GM12878 (cell line): ENCODE results near the gene NLN. TPM values are rescaled to one million over a fixed set of nuclear protein-coding genes. Genes with fewer than 3 reads are reported as not detected.

Experiments
- ATAC-seq: fragments of 200-7000 bp; cut with Tn5 transposase; 3 replicates; pipeline ENCODE4 v1.9.1; 2020; ENCODE audit warnings: mild to moderate bottlenecking, moderate library complexity
- BruUV-seq: library from RNA; stranded (reverse); fragments of 400-500 nt; replicated peaks from 2 replicates; lab custom pipeline; 2021; lab: Mats Ljungman, UMichigan
- CTCF ChIA-PET: fragments of 300-600 bp; sonication (Branson Sonifier 250); formaldehyde crosslinking; extraction: SDS; loops from one replicate; lab custom pipeline; 2021; ENCODE audit warnings: inconsistent platforms; lab: Yijun Ruan, JAX
- POLR2A ChIA-PET: fragments of 350-600 bp; formaldehyde crosslinking; extraction: SDS; loops from one replicate; lab custom pipeline; 2021; ENCODE audit warnings: inconsistent platforms; lab: Charles Lee
- RAD21 ChIA-PET: fragments of 300-600 bp; sonication (Branson Sonifier 250); formaldehyde crosslinking; loops from one replicate; lab custom pipeline; 2023; ENCODE audit warnings: antibody characterized with exemption; ENCODE audit not compliant: unreplicated experiment; lab: Charles Lee
- SMC1A ChIA-PET: fragments of 300-600 bp; sonication (Branson Sonifier 250); formaldehyde crosslinking; loops from one replicate; lab custom pipeline; 2023; ENCODE audit not compliant: unreplicated experiment, uncharacterized antibody; lab: Charles Lee
- DNase-seq: peaks from one replicate; pipeline ENCODE4 v3.0.0-alpha.2; 2011; ENCODE audit warnings: low read depth, low spot score
- FAIRE-seq: peaks from 3 replicates; lab custom pipeline; 2011; peaks lifted over from hg19 to GRCh38; lab: Jason Lieb, UNC
- H2AFZ ChIP-seq: 2 replicates; pipeline ENCODE4 v1.6.0; 2011; ENCODE audit warnings: low read depth, low read length, control low read depth; ENCODE audit not compliant: control insufficient read depth
- H3K27ac ChIP-seq: 2 replicates; pipeline ENCODE4 v1.5.1; 2011; ENCODE audit warnings: control low read depth; ENCODE audit not compliant: control insufficient read depth, insufficient read depth
- H3K27me3 ChIP-seq, 2 experiments: replicated peaks in 1 of 2; 2 replicates each; pipeline versions ENCODE4 v1.6.0 to v1.6.1; 2011; ENCODE audit warnings: low read length in 1 of 2; ENCODE audit not compliant: control insufficient read depth in 2 of 2, insufficient read depth in 2 of 2
- H3K36me3 ChIP-seq, 2 experiments: 2 replicates each; pipeline ENCODE4 v1.5.1; 2011; ENCODE audit warnings: low read length in 1 of 2; ENCODE audit not compliant: control insufficient read depth in 2 of 2, insufficient read depth in 2 of 2
- H3K4me1 ChIP-seq: 2 replicates; pipeline ENCODE4 v1.6.1; 2011; ENCODE audit warnings: mild to moderate bottlenecking, low read length, moderate library complexity, mixed read lengths; ENCODE audit not compliant: control insufficient read depth, insufficient read depth
- H3K4me2 ChIP-seq: 2 replicates; pipeline ENCODE4 v1.6.0; 2011; ENCODE audit warnings: control low read depth; ENCODE audit not compliant: control insufficient read depth, insufficient read depth
- H3K4me3 ChIP-seq: fragments of 200-600 bp; sonication (generic); 2 replicates; pipeline ENCODE4 v1.5.1; 2016
- H3K79me2 ChIP-seq: 2 replicates; pipeline ENCODE4 v1.6.0; 2011; ENCODE audit warnings: low read length; ENCODE audit not compliant: control insufficient read depth, insufficient read depth
- H3K9ac ChIP-seq: 2 replicates; pipeline ENCODE4 v1.8.0; 2011; ENCODE audit warnings: low read length, control low read depth, mixed read lengths; ENCODE audit not compliant: control insufficient read depth, insufficient read depth
- H3K9me3 ChIP-seq: replicated peaks from 3 replicates; pipeline ENCODE4 v1.5.1; 2011; ENCODE audit warnings: mild to moderate bottlenecking, low read length; ENCODE audit not compliant: control insufficient read depth, insufficient read depth
- H4K20me1 ChIP-seq: 2 replicates; pipeline ENCODE4 v1.6.0; 2011; ENCODE audit not compliant: control insufficient read depth, insufficient read depth
- BHLHE40 ChIP-seq, 2 experiments: fragments of 450-650 bp in 1 of 2; IDR thresholded peaks; 2 replicates each; pipeline ENCODE4 v1.6.1; 2011 to 2017; ENCODE audit warnings: low read depth in 2 of 2, borderline replicate concordance in 1 of 2, improper control_type of control experiment in 1 of 2, low read length in 1 of 2, mild to moderate bottlenecking in 1 of 2
- HCFC1 ChIP-seq: fragments of 150-350 bp; IDR thresholded peaks from 2 replicates; pipeline ENCODE4 v1.6.1; 2014; ENCODE audit warnings: low read length
- JUND ChIP-seq: IDR thresholded peaks from 2 replicates; pipeline ENCODE4 v1.6.1; 2012; ENCODE audit warnings: low read depth, mild to moderate bottlenecking, low read length, improper control_type of control experiment, moderate library complexity
- PAX8 ChIP-seq: fragments of 450-650 bp; IDR thresholded peaks from 2 replicates; pipeline ENCODE4 v1.6.1; 2017; ENCODE audit warnings: mild to moderate bottlenecking, moderate library complexity
- PBX3 ChIP-seq: IDR thresholded peaks from 2 replicates; pipeline ENCODE4 v1.6.1; 2011; ENCODE audit warnings: mild to moderate bottlenecking, low read depth, low read length, moderate library complexity; ENCODE audit not compliant: insufficient replicate concordance
- POLR2AphosphoS2 ChIP-seq: IDR thresholded peaks from 2 replicates; pipeline ENCODE4 v1.6.1; 2011; ENCODE audit warnings: low read depth, mild to moderate bottlenecking, low read length, improper control_type of control experiment, moderate library complexity
- POLR2AphosphoS5 ChIP-seq: IDR thresholded peaks from 2 replicates; pipeline ENCODE4 v1.6.1; 2011; ENCODE audit warnings: mild to moderate bottlenecking, low read length, inconsistent platforms
- SP1 ChIP-seq: IDR thresholded peaks from one replicate; pipeline ENCODE4 v1.6.1; 2011; ENCODE audit warnings: low read depth, low read length
- SRF ChIP-seq, 2 experiments: IDR thresholded peaks; 2 replicates each; pipeline ENCODE4 v1.6.1; 2011; ENCODE audit warnings: low read depth in 2 of 2, low read length in 2 of 2, mild to moderate bottlenecking in 1 of 2, moderate library complexity in 1 of 2
- SUPT20H ChIP-seq: IDR thresholded peaks from 2 replicates; pipeline ENCODE4 v1.6.1; 2011; ENCODE audit warnings: low read depth, mild to moderate bottlenecking, low read length, moderate library complexity, borderline replicate concordance; ENCODE audit not compliant: control insufficient read depth
- ZBED1 ChIP-seq: IDR thresholded peaks from 2 replicates; pipeline ENCODE4 v1.6.1; 2016; ENCODE audit warnings: borderline replicate concordance
- ZNF217 ChIP-seq: fragments of 450-650 bp; IDR thresholded peaks from 2 replicates; pipeline ENCODE4 v1.6.1; 2017; ENCODE audit warnings: antibody characterized with exemption, mild to moderate bottlenecking
- WGBS: methylation state at CpG from one replicate; pipeline ENCODE4 v1.1.6; 2016; ENCODE audit warnings: low lambda C conversion rate; ENCODE audit not compliant: insufficient replicate concordance, insufficient coverage; ENCODE audit errors: missing lambda C conversion rate; 5-methylcytosine and 5-hydroxymethylcytosine counted together
- in situ Hi-C: fragments of 300-500 bp; cut with MboI; formaldehyde crosslinking; loops from 9 replicates; pipeline ENCODE4 v1.14.3; 2018; ENCODE audit warnings: mixed read lengths
- intact Hi-C: fragments of 100-400 bp; cut with micrococcal nuclease; formaldehyde crosslinking; loops from one replicate; pipeline ENCODE4 v1.14.2; 2022; ENCODE audit not compliant: unreplicated experiment
- polyA plus RNA-seq, 11 experiments: library from polyadenylated mRNA; depleted of rRNA in 4 of 11; unstranded in 6 of 11; stranded (reverse) in 5 of 11; fragments of >200 nt; fragmentation: Nextera tagmentation in 4 of 11; fragmentation: Illumina TruSeq in 1 of 11; extraction: Ambion mirVana in 4 of 11; extraction: Trizol in 1 of 11; gene quantifications; 1 replicate in 1 of 11; 2 replicates in 10 of 11; pipeline versions ENCODE4 v1.2.1 to v1.2.3, GENCODE V29; 2011 to 2016; ENCODE audit warnings: inconsistent platforms in 2 of 11, missing spikeins in 2 of 11, low read depth in 1 of 11
- total RNA-seq, 4 experiments: library from RNA; depleted of rRNA in 3 of 4; stranded (reverse); fragments of >200 nt in 3 of 4; fragmentation: Illumina TruSeq in 1 of 4; extraction: Trizol in 1 of 4; gene quantifications; 2 replicates each; pipeline versions ENCODE4 v1.2.1 to v1.2.3, GENCODE V29; 2013 to 2021
- TF ChIP-seq, protein P1 (sequence below): fragments of 450-650 bp; IDR thresholded peaks from 2 replicates; pipeline ENCODE4 v1.6.1; 2017; ENCODE audit warnings: mild to moderate bottlenecking, moderate library complexity
- TF ChIP-seq, protein P2 (sequence below), 3 experiments: IDR thresholded peaks in 2 of 3; conservative IDR thresholded peaks in 1 of 3; 2 replicates each; pipeline ENCODE4 v1.5.1; 2011; ENCODE audit warnings: low read depth in 3 of 3, low read length in 3 of 3, mild to moderate bottlenecking in 3 of 3, control low read depth in 2 of 3, moderate library complexity in 2 of 3, inconsistent platforms in 1 of 3, mixed read lengths in 1 of 3; ENCODE audit not compliant: control insufficient read depth in 2 of 3, insufficient read depth in 1 of 3; ENCODE audit errors: extremely low read depth in 1 of 3
- TF ChIP-seq, protein P3 (sequence below): IDR thresholded peaks from 2 replicates; pipeline ENCODE4 v1.6.1; 2012; ENCODE audit warnings: low read depth, low read length, improper control_type of control experiment

Gene NLN
- total and polyA plus RNA-seq, 10 of the 15 experiments (the other 5 are each of a cell fraction or from before 2014, with no cell fraction given) = 6.8 to 56.9 (median 33.3) TPM

DNA sequence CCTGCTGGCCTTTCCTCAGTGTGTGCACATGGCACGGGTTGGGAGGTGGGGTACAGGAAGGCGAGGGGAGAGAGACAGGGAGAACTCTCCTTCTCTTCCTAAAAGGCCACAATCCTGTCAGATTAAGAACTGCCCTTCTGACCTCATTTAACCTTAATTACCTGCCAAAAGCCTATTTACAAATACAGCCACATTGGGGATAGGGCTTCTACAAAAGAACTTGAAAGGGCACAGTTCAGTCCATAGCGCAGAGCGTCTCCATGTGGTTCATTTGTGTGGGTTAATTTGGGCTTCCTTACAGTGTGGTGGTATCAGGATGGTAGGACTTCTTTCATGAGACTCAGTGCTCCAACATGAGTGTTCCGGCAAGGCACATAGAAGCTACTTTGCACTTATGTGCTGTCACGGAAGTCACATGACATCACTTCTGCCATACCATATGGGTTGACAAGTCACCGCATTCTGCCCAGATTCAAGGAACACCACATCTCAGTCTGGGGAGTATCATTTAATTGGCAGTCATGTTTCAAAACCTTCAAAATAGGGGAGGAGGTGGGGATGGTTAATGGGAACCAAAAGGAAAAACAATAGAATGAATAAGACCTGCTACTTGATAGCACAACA, 46.8 kb downstream of the NLN start:
- no peak overlapping the region for H3K4me2 ChIP-seq
- H3K4me1 ChIP-seq = no peaks in the 10 kb centered on the region
- no peaks in the 10 kb centered on the region for H4K20me1 ChIP-seq
- SMC1A ChIA-PET = no interaction called here
- no peak overlapping the region for H3K9ac ChIP-seq
- peaks cover 6% of the 10 kb centered on the region; the same call in 2 of the 3 replicates for H3K9me3 ChIP-seq
- RAD21 ChIA-PET = no interaction called here
- H2AFZ ChIP-seq = no peak overlapping the region
- H3K27ac ChIP-seq = no peak overlapping the region
- H3K79me2 ChIP-seq = no peaks in the 10 kb centered on the region
- no peak for FAIRE-seq
- H3K4me3 ChIP-seq = no peak overlapping the region
- H3K36me3 ChIP-seq = no peaks in the 10 kb centered on the region; a peak in 1 of 4 replicates
- CTCF ChIA-PET = interaction anchor here (1.1 kb wide), 1 partner anchor 26 kb away, joined by 3 read pairs; no protein-coding TSS in a partner anchor
- intact Hi-C loops (no loop called here), in situ Hi-C loops (no loop called here)
- BruUV-seq = no TSS peak
- 93% methylated on average over 7 of the region's 7 CpGs for WGBS
- no peaks in the 10 kb centered on the region for H3K27me3 ChIP-seq
- no peak for DNase-seq
- ATAC-seq = no peak
- POLR2A ChIA-PET = no interaction called here
- TF ChIP-seq SP1 (no peak), POLR2AphosphoS5 (no peak), POLR2AphosphoS2 (no peak), HCFC1 (no peak), SRF (IDR thresholded peaks at IDR 0.05; ENCODE audit: low read depth in 2 of 2, low read length in 2 of 2) (no peak), PBX3 (no peak), PAX8 (no peak), JUND (no peak), ZNF217 (no peak), BHLHE40 (IDR thresholded peaks at IDR 0.05; ENCODE audit: borderline replicate concordance in 1 of 2, low read depth in 2 of 2, low read length in 1 of 2) (no peak), SUPT20H (no peak), ZBED1 (no peak)
- TF ChIP-seq, protein P1, sequence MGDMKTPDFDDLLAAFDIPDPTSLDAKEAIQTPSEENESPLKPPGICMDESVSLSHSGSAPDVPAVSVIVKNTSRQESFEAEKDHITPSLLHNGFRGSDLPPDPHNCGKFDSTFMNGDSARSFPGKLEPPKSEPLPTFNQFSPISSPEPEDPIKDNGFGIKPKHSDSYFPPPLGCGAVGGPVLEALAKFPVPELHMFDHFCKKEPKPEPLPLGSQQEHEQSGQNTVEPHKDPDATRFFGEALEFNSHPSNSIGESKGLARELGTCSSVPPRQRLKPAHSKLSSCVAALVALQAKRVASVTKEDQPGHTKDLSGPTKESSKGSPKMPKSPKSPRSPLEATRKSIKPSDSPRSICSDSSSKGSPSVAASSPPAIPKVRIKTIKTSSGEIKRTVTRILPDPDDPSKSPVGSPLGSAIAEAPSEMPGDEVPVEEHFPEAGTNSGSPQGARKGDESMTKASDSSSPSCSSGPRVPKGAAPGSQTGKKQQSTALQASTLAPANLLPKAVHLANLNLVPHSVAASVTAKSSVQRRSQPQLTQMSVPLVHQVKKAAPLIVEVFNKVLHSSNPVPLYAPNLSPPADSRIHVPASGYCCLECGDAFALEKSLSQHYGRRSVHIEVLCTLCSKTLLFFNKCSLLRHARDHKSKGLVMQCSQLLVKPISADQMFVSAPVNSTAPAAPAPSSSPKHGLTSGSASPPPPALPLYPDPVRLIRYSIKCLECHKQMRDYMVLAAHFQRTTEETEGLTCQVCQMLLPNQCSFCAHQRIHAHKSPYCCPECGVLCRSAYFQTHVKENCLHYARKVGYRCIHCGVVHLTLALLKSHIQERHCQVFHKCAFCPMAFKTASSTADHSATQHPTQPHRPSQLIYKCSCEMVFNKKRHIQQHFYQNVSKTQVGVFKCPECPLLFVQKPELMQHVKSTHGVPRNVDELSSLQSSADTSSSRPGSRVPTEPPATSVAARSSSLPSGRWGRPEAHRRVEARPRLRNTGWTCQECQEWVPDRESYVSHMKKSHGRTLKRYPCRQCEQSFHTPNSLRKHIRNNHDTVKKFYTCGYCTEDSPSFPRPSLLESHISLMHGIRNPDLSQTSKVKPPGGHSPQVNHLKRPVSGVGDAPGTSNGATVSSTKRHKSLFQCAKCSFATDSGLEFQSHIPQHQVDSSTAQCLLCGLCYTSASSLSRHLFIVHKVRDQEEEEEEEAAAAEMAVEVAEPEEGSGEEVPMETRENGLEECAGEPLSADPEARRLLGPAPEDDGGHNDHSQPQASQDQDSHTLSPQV = no peak
- TF ChIP-seq, protein P2, sequence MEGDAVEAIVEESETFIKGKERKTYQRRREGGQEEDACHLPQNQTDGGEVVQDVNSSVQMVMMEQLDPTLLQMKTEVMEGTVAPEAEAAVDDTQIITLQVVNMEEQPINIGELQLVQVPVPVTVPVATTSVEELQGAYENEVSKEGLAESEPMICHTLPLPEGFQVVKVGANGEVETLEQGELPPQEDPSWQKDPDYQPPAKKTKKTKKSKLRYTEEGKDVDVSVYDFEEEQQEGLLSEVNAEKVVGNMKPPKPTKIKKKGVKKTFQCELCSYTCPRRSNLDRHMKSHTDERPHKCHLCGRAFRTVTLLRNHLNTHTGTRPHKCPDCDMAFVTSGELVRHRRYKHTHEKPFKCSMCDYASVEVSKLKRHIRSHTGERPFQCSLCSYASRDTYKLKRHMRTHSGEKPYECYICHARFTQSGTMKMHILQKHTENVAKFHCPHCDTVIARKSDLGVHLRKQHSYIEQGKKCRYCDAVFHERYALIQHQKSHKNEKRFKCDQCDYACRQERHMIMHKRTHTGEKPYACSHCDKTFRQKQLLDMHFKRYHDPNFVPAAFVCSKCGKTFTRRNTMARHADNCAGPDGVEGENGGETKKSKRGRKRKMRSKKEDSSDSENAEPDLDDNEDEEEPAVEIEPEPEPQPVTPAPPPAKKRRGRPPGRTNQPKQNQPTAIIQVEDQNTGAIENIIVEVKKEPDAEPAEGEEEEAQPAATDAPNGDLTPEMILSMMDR (IDR thresholded peaks at IDR 0.05 in 2 of 3, conservative IDR thresholded peaks at IDR 0.05 in 1 of 3; ENCODE audit: control insufficient read depth in 2 of 3, extremely low read depth in 1 of 3, insufficient read depth in 1 of 3, low read depth in 3 of 3, low read length in 3 of 3) = no peak
- TF ChIP-seq, protein P3, sequence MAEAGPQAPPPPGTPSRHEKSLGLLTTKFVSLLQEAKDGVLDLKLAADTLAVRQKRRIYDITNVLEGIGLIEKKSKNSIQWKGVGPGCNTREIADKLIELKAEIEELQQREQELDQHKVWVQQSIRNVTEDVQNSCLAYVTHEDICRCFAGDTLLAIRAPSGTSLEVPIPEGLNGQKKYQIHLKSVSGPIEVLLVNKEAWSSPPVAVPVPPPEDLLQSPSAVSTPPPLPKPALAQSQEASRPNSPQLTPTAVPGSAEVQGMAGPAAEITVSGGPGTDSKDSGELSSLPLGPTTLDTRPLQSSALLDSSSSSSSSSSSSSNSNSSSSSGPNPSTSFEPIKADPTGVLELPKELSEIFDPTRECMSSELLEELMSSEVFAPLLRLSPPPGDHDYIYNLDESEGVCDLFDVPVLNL = no peak
